Endothelial cell of umbilical vein (primary cell): ENCODE data around the gene DIP2C. TPM values are rescaled to one million over a fixed set of nuclear protein-coding genes. Genes with fewer than 3 reads are reported as not detected.

Experiments used
- BruUV-seq: library from RNA; stranded (reverse); fragments of 400-500 nt; replicated peaks from 2 replicates; lab custom pipeline; 2021; lab: Mats Ljungman, UMichigan
- CTCF ChIA-PET: fragments of 300-600, 350-600 bp; sonication (Branson Sonifier 250); formaldehyde crosslinking; loops from one replicate; lab custom pipeline; 2021; ENCODE audit warnings: antibody characterized with exemption, inconsistent platforms; lab: Charles Lee
- POLR2A ChIA-PET: fragments of 300-600, 350-600 bp; sonication (Branson Sonifier 250); formaldehyde crosslinking; loops from one replicate; lab custom pipeline; 2021; ENCODE audit warnings: antibody characterized with exemption, inconsistent platforms; lab: Charles Lee
- DNase-seq: peaks from one replicate; pipeline ENCODE4 v3.0.0-alpha.2; 2011; ENCODE audit warnings: low read depth, low spot score
- FAIRE-seq: peaks from 2 replicates; lab custom pipeline; 2011; peaks lifted over from hg19 to GRCh38; lab: Jason Lieb, UNC
- H2AFZ ChIP-seq: 2 replicates; pipeline ENCODE4 v1.6.0; 2012; ENCODE audit warnings: low read depth, low read length, control low read depth, inconsistent platforms
- H3K27ac ChIP-seq: 2 replicates; pipeline ENCODE4 v1.5.1; 2011; ENCODE audit warnings: low read depth, mild to moderate bottlenecking, control low read depth, low read length, moderate library complexity; ENCODE audit not compliant: insufficient read depth
- H3K27me3 ChIP-seq, 2 experiments: 2 replicates each; pipeline versions ENCODE4 v1.6.0 to v1.6.1; 2011; ENCODE audit warnings: low read length in 2 of 2, mixed read lengths in 1 of 2; ENCODE audit not compliant: control insufficient read depth in 2 of 2, insufficient read depth in 2 of 2
- H3K36me3 ChIP-seq, 2 experiments: 2 replicates in 1 of 2; 3 replicates in 1 of 2; pipeline ENCODE4 v1.5.1; 2011; ENCODE audit warnings: low read length in 2 of 2, mild to moderate bottlenecking in 1 of 2, moderate library complexity in 1 of 2; ENCODE audit not compliant: control insufficient read depth in 2 of 2, insufficient read depth in 2 of 2; ENCODE audit errors: extremely low read depth in 1 of 2
- H3K4me1 ChIP-seq: 3 replicates; pipeline ENCODE4 v1.5.1; 2011; ENCODE audit warnings: mild to moderate bottlenecking, low read length; ENCODE audit not compliant: control insufficient read depth, insufficient read depth; ENCODE audit errors: extremely low read depth
- H3K4me2 ChIP-seq: 2 replicates; pipeline ENCODE4 v1.6.1; 2011; ENCODE audit warnings: low read length, control low read depth, mixed read lengths; ENCODE audit not compliant: insufficient read depth
- H3K4me3 ChIP-seq, 3 experiments: fragments of 200-600 bp in 1 of 3; sonication (generic), shearing (Covaris generic) in 1 of 3; replicated peaks in 1 of 3; 2 replicates each; pipeline ENCODE4 v1.5.1; 2011 to 2016; ENCODE audit warnings: control low read depth in 3 of 3, low read length in 3 of 3, mild to moderate bottlenecking in 2 of 3, inconsistent platforms in 1 of 3, low read depth in 1 of 3, moderate library complexity in 1 of 3; ENCODE audit not compliant: insufficient read depth in 1 of 3
- H3K79me2 ChIP-seq: 2 replicates; pipeline ENCODE4 v1.6.0; 2012; ENCODE audit warnings: low read length, inconsistent platforms; ENCODE audit not compliant: control insufficient read depth, insufficient read depth
- H3K9ac ChIP-seq: replicated peaks from 2 replicates; pipeline ENCODE3; 2011; ENCODE audit warnings: low read length, control low read depth; ENCODE audit not compliant: insufficient read depth; ENCODE audit errors: extremely low read depth
- H3K9me1 ChIP-seq: replicated peaks from 3 replicates; pipeline ENCODE4 v1.6.0; 2011; ENCODE audit warnings: mild to moderate bottlenecking, low read length; ENCODE audit not compliant: control insufficient read depth, insufficient read depth; ENCODE audit errors: extremely low read depth
- H3K9me3 ChIP-seq: replicated peaks from 2 replicates; pipeline ENCODE4 v1.5.1; 2012; ENCODE audit warnings: low read length, inconsistent platforms; ENCODE audit not compliant: control insufficient read depth, insufficient read depth
- H4K20me1 ChIP-seq: replicated peaks from 2 replicates; pipeline ENCODE3; 2011; ENCODE audit warnings: mild to moderate bottlenecking, low read length; ENCODE audit not compliant: control insufficient read depth, insufficient read depth; ENCODE audit errors: extremely low read depth
- CTCF ChIP-seq, 2 donors: IDR thresholded peaks; 1 replicate in 1 of 2; 2 replicates in 1 of 2; pipeline ENCODE4 v1.5.1; 2011; ENCODE audit warnings: low read length in 2 of 2, mild to moderate bottlenecking in 2 of 2, moderate library complexity in 2 of 2, control low read depth in 1 of 2, inconsistent platforms in 1 of 2, low read depth in 1 of 2; ENCODE audit not compliant: insufficient read depth in 1 of 2; ENCODE audit errors: extremely low read depth in 1 of 2
- EZH2 ChIP-seq: IDR thresholded peaks from 2 replicates; pipeline ENCODE4 v1.6.1; 2012; ENCODE audit warnings: borderline replicate concordance, low read depth, mild to moderate bottlenecking, moderate library complexity, low read length, inconsistent platforms; ENCODE audit not compliant: severe bottlenecking
- FOS ChIP-seq: IDR thresholded peaks from 2 replicates; pipeline ENCODE4 v1.6.1; 2011; ENCODE audit warnings: mild to moderate bottlenecking, low read length, moderate library complexity, borderline replicate concordance; ENCODE audit not compliant: insufficient read depth
- GATA2 ChIP-seq: IDR thresholded peaks from 2 replicates; pipeline ENCODE4 v1.7.0; 2011; ENCODE audit warnings: low read depth, mild to moderate bottlenecking, moderate library complexity, mixed read lengths, low read length; ENCODE audit not compliant: insufficient read length, insufficient read depth
- JUN ChIP-seq: IDR thresholded peaks from 2 replicates; pipeline ENCODE4 v1.6.1; 2011; ENCODE audit warnings: borderline replicate concordance, low read depth; ENCODE audit not compliant: insufficient read length, insufficient read depth
- MAX ChIP-seq: IDR thresholded peaks from 2 replicates; pipeline ENCODE4 v1.6.1; 2011; ENCODE audit not compliant: insufficient read depth, insufficient read length
- MYC ChIP-seq: IDR thresholded peaks from one replicate; pipeline ENCODE4 v1.6.1; 2011; ENCODE audit warnings: mild to moderate bottlenecking, low read depth, low read length
- POLR2A ChIP-seq: IDR thresholded peaks from 2 replicates; pipeline ENCODE4 v1.6.1; 2012; ENCODE audit warnings: low read depth, mild to moderate bottlenecking, control low read depth, low read length
- POLR2AphosphoS5 ChIP-seq: IDR thresholded peaks from 2 replicates; pipeline ENCODE4 v1.6.1; 2012; ENCODE audit warnings: low read depth, mild to moderate bottlenecking, control low read depth, low read length, moderate library complexity; ENCODE audit not compliant: insufficient read depth
- dilution Hi-C: fragments of 300-500 bp; cut with MboI; formaldehyde crosslinking; loops from one replicate; pipeline ENCODE4 v1.15.0; 2019; ENCODE audit warnings: low sequenced_read_pairs; ENCODE audit not compliant: extremely low pct_ligation_motif_present
- intact Hi-C: fragments of 100-400 bp; cut with micrococcal nuclease; formaldehyde crosslinking; loops from one replicate; pipeline ENCODE4 v1.10.0; 2022
- polyA plus RNA-seq, 4 experiments: library from polyadenylated mRNA; depleted of rRNA in 3 of 4; stranded (reverse) in 3 of 4; unstranded in 1 of 4; fragments of >200 nt; gene quantifications; 2 replicates each; pipeline versions ENCODE4 v1.2.1 to v1.2.3, GENCODE V29; 2011 to 2012; ENCODE audit warnings: missing spikeins in 1 of 4
- total RNA-seq: library from RNA; stranded (reverse); gene quantifications from 2 replicates; pipeline ENCODE4 v1.2.3, GENCODE V29; 2021

The DIP2C gene
- total and polyA plus RNA-seq, 2 donors (not counting 3 experiments of a cell fraction or from before 2014, with no cell fraction given), result 3.6 to 10.7 TPM

- Histone ChIP-seq H3K36me3 (no peaks in the 10 kb centered on the region), H3K9ac (no peak overlapping the region), H2AFZ (no peak overlapping the region), H3K9me3 (no peaks in the 10 kb centered on the region), H4K20me1 (no peaks in the 10 kb centered on the region), H3K4me3 (no peak overlapping the region), H3K4me2 (no peak overlapping the region), H3K79me2 (no peaks in the 10 kb centered on the region), H3K9me1 (no peaks in the 10 kb centered on the region), H3K4me1 (peaks cover 5% of the 10 kb centered on the region), H3K27ac (no peak overlapping the region), H3K27me3 (no peaks in the 10 kb centered on the region)
- TF ChIP-seq MYC (no peak), GATA2 (peak; percentile 65)
- DNase-seq (no peak), FAIRE-seq (peak; percentile 43)
- POLR2A ChIA-PET, result interaction anchor here (0.7 kb wide), 1 partner anchor 147 kb away, joined by 3 read pairs; no protein-coding TSS in a partner anchor
- dilution Hi-C loops, result no loop called here
- intact Hi-C loops, result no loop called here
- no TSS peak for BruUV-seq
- CTCF ChIA-PET, result interaction anchor here (0.9 kb wide), 1 partner anchor 35 kb away, joined by 3 read pairs; no protein-coding TSS in a partner anchor
Measured at GRCh38 chr10:546971-547590, 142.4 kb downstream of the DIP2C start.

GRCh38 chr10:546451-546850, 143.0 kb downstream of the DIP2C start:
- Histone ChIP-seq H3K9ac (no peak overlapping the region), H3K9me3 (no peaks in the 10 kb centered on the region), H3K79me2 (no peaks in the 10 kb centered on the region), H3K27me3 (no peaks in the 10 kb centered on the region), H3K4me3 (no peak overlapping the region), H4K20me1 (no peaks in the 10 kb centered on the region), H3K27ac (no peak overlapping the region), H3K4me2 (no peak overlapping the region), H3K9me1 (no peaks in the 10 kb centered on the region), H3K36me3 (no peaks in the 10 kb centered on the region), H2AFZ (no peak overlapping the region), H3K4me1 (peaks cover 5% of the 10 kb centered on the region)
- CTCF ChIA-PET, result no interaction called here
- dilution Hi-C loops (no loop called here), intact Hi-C loops (no loop called here)
- TF ChIP-seq POLR2A (no peak), POLR2AphosphoS5 (no peak), MYC (no peak), MAX (no peak), CTCF (IDR thresholded peaks at IDR 0.05; ENCODE audit: extremely low read depth in 1 of 2, insufficient read depth in 1 of 2, low read depth in 1 of 2, low read length in 2 of 2) (no peak), EZH2 (no peak), GATA2 (no peak), JUN (no peak), FOS (no peak)
- POLR2A ChIA-PET, result no interaction called here
- FAIRE-seq (no peak), DNase-seq (no peak)
- BruUV-seq, result no TSS peak
